Transverse colon (tissue), 4 donors: ENCODE results near the gene UCN3.

ENCODE experiments used
- EP300 ChIP-seq: sonication (generic); formaldehyde crosslinking; IDR thresholded peaks from one replicate; pipeline ENCODE4 v1.6.1; 2017; ENCODE audit warnings: antibody characterized with exemption, low read depth
- POLR2A ChIP-seq: fragments of 450-650 bp; IDR thresholded peaks from one replicate; pipeline ENCODE4 v1.6.1; 2016; ENCODE audit warnings: antibody characterized with exemption, mild to moderate bottlenecking, moderate library complexity
- POLR2AphosphoS5 ChIP-seq, 3 donors: sonication (generic); formaldehyde crosslinking; IDR thresholded peaks; one replicate each; pipeline ENCODE4 v1.6.1; 2016; ENCODE audit warnings: antibody characterized with exemption in 3 of 3
- TF ChIP-seq, protein P1 (sequence below), 5 experiments: fragments of 200-600 bp in 3 of 5; fragments of 450-650 bp in 2 of 5; sonication (generic) in 3 of 5; IDR thresholded peaks; 1 replicate in 2 of 5; 2 replicates in 3 of 5; pipeline ENCODE4 v1.5.1; 2016 to 2017; ENCODE audit warnings: antibody characterized with exemption in 5 of 5, inconsistent platforms in 3 of 5, mild to moderate bottlenecking in 2 of 5, moderate library complexity in 1 of 5

DNA sequence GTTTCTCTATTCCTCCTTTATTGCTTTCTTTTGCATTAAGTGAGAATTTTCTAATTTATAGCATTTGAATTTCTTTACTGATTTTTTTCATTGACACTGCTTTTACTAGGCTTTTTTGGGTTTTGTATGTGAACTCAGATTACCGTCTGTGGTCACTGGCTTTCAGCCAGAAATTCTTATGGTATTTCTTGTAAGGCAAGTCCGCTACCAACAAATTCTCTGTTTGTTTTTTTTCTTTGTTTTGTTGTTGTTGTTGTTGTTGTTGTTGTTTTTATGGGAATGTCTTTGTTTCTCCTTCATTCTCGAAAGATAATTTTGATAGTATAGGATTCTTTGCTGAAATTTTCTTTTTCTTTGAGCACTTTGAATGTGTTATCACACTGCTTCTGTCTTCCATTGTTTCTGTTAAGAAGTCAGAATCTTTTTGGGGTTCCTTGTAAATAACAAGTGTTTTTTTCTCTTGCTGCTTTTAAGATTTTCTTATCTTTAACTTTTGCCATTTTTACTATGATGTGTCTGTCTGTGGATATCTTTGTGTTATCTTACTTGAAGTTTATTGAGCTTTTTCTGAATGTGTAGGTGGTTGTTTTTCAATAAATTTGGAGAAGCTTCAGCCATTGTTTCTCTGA, 54.8 kb downstream of the UCN3 start:
- TF ChIP-seq, protein P1, sequence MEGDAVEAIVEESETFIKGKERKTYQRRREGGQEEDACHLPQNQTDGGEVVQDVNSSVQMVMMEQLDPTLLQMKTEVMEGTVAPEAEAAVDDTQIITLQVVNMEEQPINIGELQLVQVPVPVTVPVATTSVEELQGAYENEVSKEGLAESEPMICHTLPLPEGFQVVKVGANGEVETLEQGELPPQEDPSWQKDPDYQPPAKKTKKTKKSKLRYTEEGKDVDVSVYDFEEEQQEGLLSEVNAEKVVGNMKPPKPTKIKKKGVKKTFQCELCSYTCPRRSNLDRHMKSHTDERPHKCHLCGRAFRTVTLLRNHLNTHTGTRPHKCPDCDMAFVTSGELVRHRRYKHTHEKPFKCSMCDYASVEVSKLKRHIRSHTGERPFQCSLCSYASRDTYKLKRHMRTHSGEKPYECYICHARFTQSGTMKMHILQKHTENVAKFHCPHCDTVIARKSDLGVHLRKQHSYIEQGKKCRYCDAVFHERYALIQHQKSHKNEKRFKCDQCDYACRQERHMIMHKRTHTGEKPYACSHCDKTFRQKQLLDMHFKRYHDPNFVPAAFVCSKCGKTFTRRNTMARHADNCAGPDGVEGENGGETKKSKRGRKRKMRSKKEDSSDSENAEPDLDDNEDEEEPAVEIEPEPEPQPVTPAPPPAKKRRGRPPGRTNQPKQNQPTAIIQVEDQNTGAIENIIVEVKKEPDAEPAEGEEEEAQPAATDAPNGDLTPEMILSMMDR (IDR thresholded peaks at IDR 0.05): no peak
- TF ChIP-seq POLR2A: no peak
- no peak for TF ChIP-seq POLR2AphosphoS5 (IDR thresholded peaks at IDR 0.05)
- TF ChIP-seq EP300: no peak
